A549 (cell line): Measurements from ENCODE around the gene SS18L1.

ENCODE experiments used
- CTCF ChIP-seq: fragments of >200 bp; sonication (Bioruptor Twin); formaldehyde crosslinking; IDR thresholded peaks from 3 replicates; pipeline ENCODE4 v1.5.1; 2016
- FOSL2 ChIP-seq, 2 experiments: fragments of 450-650 bp in 1 of 2; fragments of >200 bp in 1 of 2; sonication (Bioruptor Twin) in 1 of 2; formaldehyde crosslinking; IDR thresholded peaks; 2 replicates each; pipeline versions ENCODE4 v1.5.0 to v1.6.1; 2016 to 2020; ENCODE audit warnings: mild to moderate bottlenecking in 1 of 2, moderate library complexity in 1 of 2
- POLR2A ChIP-seq: IDR thresholded peaks from 2 replicates; pipeline ENCODE4 v1.6.1; 2012; ENCODE audit warnings: mild to moderate bottlenecking, low read length

- TF ChIP-seq POLR2A (no peak), CTCF (no peak), FOSL2 (IDR thresholded peaks at IDR 0.05) (no peak), FOSL2 (CRISPR knock-in tag; IDR thresholded peaks at IDR 0.05) (no peak)
These were observed 35.0 kb downstream of the SS18L1 start for GRCh38 chr20:62178316-62179161.
